Common myeloid progenitor, CD34-positive (primary cell): ENCODE data around the gene GNAI2.

ENCODE experiments used
- CTCF ChIA-PET: fragments of 350-600 bp; sonication (Branson Sonifier 250); formaldehyde crosslinking; loops from one replicate; lab custom pipeline; 2021; ENCODE audit warnings: antibody characterized with exemption; lab: Charles Lee
- POLR2A ChIA-PET: fragments of 350-600 bp; sonication (Branson Sonifier 250); formaldehyde crosslinking; loops from one replicate; lab custom pipeline; 2021; ENCODE audit warnings: antibody characterized with exemption; lab: Charles Lee
- DNase-seq, 3 donors: peaks; one replicate each; pipeline versions ENCODE4 v3.0.0 to v3.0.0-alpha.2; 2013
- H3K27ac ChIP-seq, 2 experiments: 1 replicate in 1 of 2; 2 replicates in 1 of 2; pipeline ENCODE4 v1.7.0; 2013; ENCODE audit warnings: inconsistent platforms in 2 of 2, low read length in 2 of 2, mild to moderate bottlenecking in 2 of 2, low read depth in 1 of 2, moderate library complexity in 1 of 2; ENCODE audit not compliant: severe bottlenecking in 2 of 2, insufficient read depth in 1 of 2, poor library complexity in 1 of 2
- H3K27me3 ChIP-seq, 5 experiments: replicated peaks in 2 of 5; 1 replicate in 3 of 5; 2 replicates in 2 of 5; pipeline versions ENCODE4 v1.6.1 to v1.7.0; 2013; ENCODE audit warnings: low read length in 4 of 5, mild to moderate bottlenecking in 2 of 5, moderate library complexity in 2 of 5, inconsistent platforms in 1 of 5; ENCODE audit not compliant: insufficient read depth in 5 of 5, control insufficient read depth in 4 of 5
- H3K36me3 ChIP-seq, 4 experiments: 1 replicate in 2 of 4; 2 replicates in 2 of 4; pipeline versions ENCODE4 v1.6.1 to v1.7.0; 2013; ENCODE audit warnings: low read length in 3 of 4, control low read depth in 1 of 4, mild to moderate bottlenecking in 1 of 4; ENCODE audit not compliant: control insufficient read depth in 4 of 4, insufficient read depth in 4 of 4
- H3K4me1 ChIP-seq, 4 experiments: 1 replicate in 3 of 4; 2 replicates in 1 of 4; pipeline versions ENCODE4 v1.6.1 to v1.7.1; 2013; ENCODE audit warnings: low read length in 3 of 4, mild to moderate bottlenecking in 3 of 4, control low read depth in 1 of 4, inconsistent platforms in 1 of 4, moderate library complexity in 1 of 4; ENCODE audit not compliant: control insufficient read depth in 4 of 4, insufficient read depth in 4 of 4; ENCODE audit errors: control extremely low read depth in 1 of 4
- H3K4me3 ChIP-seq, 7 experiments: 1 replicate in 4 of 7; 2 replicates in 3 of 7; pipeline versions ENCODE4 v1.5.1 to v1.7.0; 2013; ENCODE audit warnings: mild to moderate bottlenecking in 7 of 7, low read length in 6 of 7, moderate library complexity in 6 of 7, inconsistent platforms in 2 of 7, low read depth in 2 of 7, control low read depth in 1 of 7; ENCODE audit not compliant: insufficient read depth in 4 of 7, control insufficient read depth in 1 of 7; ENCODE audit errors: extremely low read depth in 1 of 7
- H3K9me3 ChIP-seq, 5 experiments: 1 replicate in 4 of 5; 2 replicates in 1 of 5; pipeline versions ENCODE4 v1.6.1 to v1.7.1; 2013; ENCODE audit warnings: low read length in 4 of 5, mild to moderate bottlenecking in 2 of 5, inconsistent platforms in 1 of 5, low read depth in 1 of 5, moderate library complexity in 1 of 5; ENCODE audit not compliant: control insufficient read depth in 4 of 5, insufficient read depth in 2 of 5; ENCODE audit errors: control extremely low read depth in 1 of 5
- WGBS: methylation state at CpG from one replicate; pipeline ENCODE4 v1.1.5; 2013; ENCODE audit not compliant: insufficient coverage; 5-methylcytosine and 5-hydroxymethylcytosine counted together

GNAI2 gene

DNA sequence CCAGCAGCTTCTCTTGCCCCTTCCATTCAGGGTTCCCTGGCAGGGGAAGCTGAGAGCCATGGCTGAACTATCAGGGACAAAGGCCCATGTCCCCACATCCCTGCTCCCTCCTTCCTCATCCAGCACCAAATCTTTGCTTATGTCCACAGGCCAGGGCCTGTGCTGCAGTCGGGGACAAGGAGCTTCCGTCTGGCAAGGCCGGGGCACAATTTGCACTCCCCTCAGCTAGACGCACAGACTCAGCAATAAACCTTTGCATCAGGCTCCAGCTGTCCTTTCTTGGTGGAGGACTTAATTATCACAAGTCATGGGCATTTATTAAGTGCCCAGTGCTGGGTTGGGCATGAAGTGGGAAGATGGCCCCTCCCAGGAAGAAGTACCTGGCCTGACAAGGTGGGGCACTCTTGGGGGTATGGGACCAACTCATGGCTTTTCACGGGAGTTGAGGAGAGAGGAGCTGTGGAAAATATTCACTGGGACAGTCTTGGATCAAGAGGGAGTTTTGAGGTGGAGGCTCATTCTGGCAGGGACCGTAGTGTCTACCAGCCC lies 39.7 kb upstream of the GNAI2 start:
- no peak overlapping the region for H3K27ac ChIP-seq
- no peak for DNase-seq
- no peaks in the 10 kb centered on the region for H3K9me3 ChIP-seq
- ChIA-PET CTCF (interaction anchor here (1.7 to 12.2 kb wide), 10 partner anchors 11 to 80 kb away, joined by 5 to 238 read pairs (median 68); partner anchors contain the start of genes GNAI2 and SLC38A3), POLR2A (interaction anchor here (1.1 to 1.2 kb wide), 3 partner anchors 11 to 39 kb away, joined by 3 to 4 read pairs (median 3); no protein-coding TSS in a partner anchor)
- 95% methylated on average over 6 of the region's 6 CpGs for WGBS
- no peaks in the 10 kb centered on the region for H3K36me3 ChIP-seq
- peaks cover 0 to 17% (median 11%) of the 10 kb centered on the region in 4 experiments for H3K4me1 ChIP-seq
- peaks cover 0 to 38% (median 25%) of the 10 kb centered on the region in 5 experiments for H3K27me3 ChIP-seq
- no peak overlapping the region for H3K4me3 ChIP-seq

DNA sequence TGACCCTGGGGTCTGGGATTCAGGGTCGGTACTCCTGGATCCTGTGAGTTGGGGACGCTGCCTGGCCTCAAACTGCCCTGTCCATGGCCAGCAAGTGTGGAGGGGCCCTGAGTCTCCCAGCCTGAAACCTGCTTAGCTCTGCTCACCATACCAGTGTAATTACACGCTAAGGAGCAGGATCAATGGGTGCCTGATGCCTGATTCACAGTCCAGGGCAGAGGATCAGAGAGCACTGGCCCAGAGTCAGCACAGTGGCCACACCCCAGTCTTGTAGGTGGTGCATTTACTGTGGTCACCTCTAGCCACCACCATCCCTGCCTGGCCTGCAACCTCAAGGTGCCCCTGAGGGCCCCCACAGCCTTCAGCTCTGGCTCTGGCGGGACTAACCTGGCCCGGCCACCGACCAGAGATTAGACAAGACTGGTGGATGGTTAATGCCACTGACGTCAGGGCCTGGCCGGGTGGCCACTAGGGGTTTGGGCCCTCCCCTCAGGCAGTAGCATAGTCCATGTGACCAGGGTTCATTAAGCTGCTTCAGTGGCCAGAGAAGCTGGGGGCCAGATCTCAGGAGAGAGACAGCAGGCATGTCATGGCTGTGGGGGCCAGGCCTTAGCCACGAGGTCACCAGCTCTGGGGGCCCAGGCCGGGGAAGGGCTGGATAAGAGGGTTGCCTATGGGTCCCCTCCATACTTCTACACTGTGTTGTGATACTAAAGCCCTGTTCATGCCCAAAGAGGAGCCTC lies 34.3 kb upstream of the GNAI2 start:
- WGBS, result 98% methylated on average over 6 of the region's 10 CpGs

GRCh38 chr3:50202353-50203112 lies 33.5 kb upstream of the GNAI2 start:
- Histone ChIP-seq H3K27me3 (peaks cover 0 to 52% (median 31%) of the 10 kb centered on the region in 5 experiments), H3K27ac (no peak overlapping the region), H3K4me1 (peaks cover 0 to 17% (median 12%) of the 10 kb centered on the region in 4 experiments), H3K36me3 (no peaks in the 10 kb centered on the region), H3K9me3 (no peaks in the 10 kb centered on the region), H3K4me3 (no peak overlapping the region)
- ChIA-PET POLR2A (no interaction called here), CTCF (interaction anchor here (1.5 to 69.0 kb wide), 4 partner anchors 10 to 121 kb away, joined by 4 to 1875 read pairs (median 85); partner anchors contain the start of genes GNAI2, GNAT1, LSMEM2 and SEMA3B)
- no peak for DNase-seq
- 95% methylated on average over 15 of the region's 16 CpGs for WGBS

More for the DNA sequence above, 34.3 kb upstream of the GNAI2 start:
- no peaks in the 10 kb centered on the region for H3K36me3 ChIP-seq
- ChIA-PET CTCF (interaction anchor here (1.2 to 69.0 kb wide), 4 partner anchors 9 to 122 kb away, joined by 3 to 1875 read pairs (median 85); partner anchors contain the start of genes GNAI2, GNAT1, LSMEM2 and SEMA3B), POLR2A (no interaction called here)
- no peaks in the 10 kb centered on the region for H3K9me3 ChIP-seq
- peaks cover 0 to 46% (median 29%) of the 10 kb centered on the region in 5 experiments for H3K27me3 ChIP-seq
- no peak overlapping the region for H3K27ac ChIP-seq
- no peak overlapping the region for H3K4me3 ChIP-seq
- H3K4me1 ChIP-seq, result peaks cover 0 to 17% (median 12%) of the 10 kb centered on the region in 4 experiments
- no peak for DNase-seq

DNA sequence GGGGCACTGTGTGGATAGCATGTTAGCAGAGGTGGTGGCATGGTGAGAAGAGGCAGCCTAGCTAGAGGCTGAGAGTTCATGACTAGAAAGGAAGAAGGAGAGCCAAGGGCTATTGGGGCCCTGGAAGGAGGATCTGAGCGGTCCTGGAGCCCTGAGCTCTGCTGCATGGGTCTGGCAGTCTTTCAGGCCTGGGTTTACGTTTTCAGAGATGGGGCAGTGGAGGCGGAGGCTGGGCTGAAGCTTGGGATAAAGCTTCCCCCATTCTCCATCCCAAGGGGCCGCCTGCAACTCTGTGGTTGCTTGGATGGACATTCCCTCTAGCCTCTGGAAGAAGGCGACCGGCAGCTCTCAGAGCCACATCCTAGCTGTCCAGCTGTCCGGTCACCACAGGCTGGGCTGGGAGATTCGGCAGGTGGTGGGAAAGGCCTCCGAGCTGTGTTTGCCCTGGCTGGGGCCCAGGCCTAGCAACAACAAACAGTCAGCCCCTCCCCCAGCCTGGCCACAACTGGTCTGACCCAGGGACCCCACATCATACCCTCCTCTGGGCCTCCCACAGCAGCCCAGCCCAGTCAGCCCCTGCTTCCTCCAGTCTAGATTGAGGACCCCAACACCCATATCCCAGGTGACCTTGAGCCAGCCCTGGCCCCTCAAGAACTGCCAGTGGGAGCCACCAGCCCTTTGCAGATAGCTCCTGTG lies 32.7 kb upstream of the GNAI2 start:
- peaks cover 0 to 52% (median 33%) of the 10 kb centered on the region in 5 experiments for H3K27me3 ChIP-seq
- no peak for DNase-seq
- H3K9me3 ChIP-seq, result no peaks in the 10 kb centered on the region
- CTCF ChIA-PET, result interaction anchor here (1.5 to 69.0 kb wide), 4 partner anchors 11 to 120 kb away, joined by 4 to 1875 read pairs (median 85); partner anchors contain the start of genes GNAI2, GNAT1, LSMEM2 and SEMA3B
- H3K27ac ChIP-seq, result no peak overlapping the region
- WGBS, result 97% methylated on average over 6 of the region's 9 CpGs
- POLR2A ChIA-PET, result no interaction called here
- peaks cover 0 to 17% (median 12%) of the 10 kb centered on the region in 4 experiments for H3K4me1 ChIP-seq
- no peak overlapping the region for H3K4me3 ChIP-seq
- no peaks in the 10 kb centered on the region for H3K36me3 ChIP-seq

GRCh38 chr3:50203809-50204803 lies 31.9 kb upstream of the GNAI2 start:
- H3K27ac ChIP-seq, result no peak overlapping the region
- no peaks in the 10 kb centered on the region for H3K36me3 ChIP-seq
- peaks cover 0 to 17% (median 12%) of the 10 kb centered on the region in 4 experiments for H3K4me1 ChIP-seq
- POLR2A ChIA-PET, result interaction anchor here (0.5 kb wide), 1 partner anchor 93 kb away, joined by 3 read pairs; no protein-coding TSS in a partner anchor
- H3K4me3 ChIP-seq, result no peak overlapping the region
- CTCF ChIA-PET, result interaction anchor here (1.5 to 69.0 kb wide), 3 partner anchors 12 to 45 kb away, joined by 4 to 1875 read pairs (median 166); partner anchors contain the start of genes GNAI2, GNAT1, LSMEM2 and SEMA3B
- H3K9me3 ChIP-seq, result no peaks in the 10 kb centered on the region
- no peak for DNase-seq
- WGBS, result 75% methylated on average over 8 of the region's 12 CpGs
- peaks cover 0 to 52% (median 33%) of the 10 kb centered on the region in 5 experiments for H3K27me3 ChIP-seq
